H7 (cell line): ENCODE data around the gene FRMD4A. TPM values are rescaled to one million over a fixed set of nuclear protein-coding genes. Genes with fewer than 3 reads are reported as not detected.

ENCODE experiments used
- DNase-seq: peaks from one replicate; pipeline ENCODE4 v3.0.0; 2012
- H3K27me3 ChIP-seq: 2 replicates; pipeline ENCODE4 v1.6.0; 2011; ENCODE audit warnings: mild to moderate bottlenecking, low read length; ENCODE audit not compliant: control insufficient read depth, insufficient read depth
- H3K36me3 ChIP-seq: replicated peaks from 2 replicates; pipeline ENCODE4 v1.5.1; 2011; ENCODE audit warnings: low read length; ENCODE audit not compliant: control insufficient read depth, insufficient read depth
- H3K4me3 ChIP-seq: 2 replicates; pipeline ENCODE4 v1.5.1; 2011; ENCODE audit warnings: low read depth, mild to moderate bottlenecking, control low read depth, low read length, moderate library complexity; ENCODE audit not compliant: insufficient read depth
- total RNA-seq: library from RNA; depleted of rRNA; stranded (reverse); fragments of >200 nt; shearing (Covaris generic); gene quantifications from 2 replicates; pipeline ENCODE4 v1.2.3, GENCODE V29; 2014

FRMD4A gene
- total RNA-seq, 1 experiment from 2014 or later = 10.8 TPM

DNA sequence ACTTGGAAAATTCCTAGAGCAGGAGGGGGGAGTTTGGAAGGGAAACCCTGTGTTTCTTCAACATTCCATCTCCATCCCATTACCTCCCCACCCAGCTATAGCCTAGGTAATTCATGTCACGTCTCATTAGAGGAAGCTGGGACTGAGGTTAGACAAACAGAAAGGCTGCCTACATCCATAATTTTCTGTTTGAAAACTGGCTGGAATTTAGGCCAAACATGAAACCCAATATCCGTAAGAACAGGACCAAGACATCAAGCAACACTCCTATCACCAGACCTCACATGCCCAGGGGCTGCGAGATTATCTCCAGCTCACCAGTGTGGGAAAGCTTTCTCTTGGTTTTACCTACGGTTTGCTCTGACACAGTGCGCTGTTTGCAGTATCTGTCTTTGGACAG, 316.3 kb downstream of the FRMD4A start:
- no peaks in the 10 kb centered on the region for H3K27me3 ChIP-seq
- DNase-seq = no peak
- no peak overlapping the region for H3K4me3 ChIP-seq
- no peaks in the 10 kb centered on the region for H3K36me3 ChIP-seq

DNA sequence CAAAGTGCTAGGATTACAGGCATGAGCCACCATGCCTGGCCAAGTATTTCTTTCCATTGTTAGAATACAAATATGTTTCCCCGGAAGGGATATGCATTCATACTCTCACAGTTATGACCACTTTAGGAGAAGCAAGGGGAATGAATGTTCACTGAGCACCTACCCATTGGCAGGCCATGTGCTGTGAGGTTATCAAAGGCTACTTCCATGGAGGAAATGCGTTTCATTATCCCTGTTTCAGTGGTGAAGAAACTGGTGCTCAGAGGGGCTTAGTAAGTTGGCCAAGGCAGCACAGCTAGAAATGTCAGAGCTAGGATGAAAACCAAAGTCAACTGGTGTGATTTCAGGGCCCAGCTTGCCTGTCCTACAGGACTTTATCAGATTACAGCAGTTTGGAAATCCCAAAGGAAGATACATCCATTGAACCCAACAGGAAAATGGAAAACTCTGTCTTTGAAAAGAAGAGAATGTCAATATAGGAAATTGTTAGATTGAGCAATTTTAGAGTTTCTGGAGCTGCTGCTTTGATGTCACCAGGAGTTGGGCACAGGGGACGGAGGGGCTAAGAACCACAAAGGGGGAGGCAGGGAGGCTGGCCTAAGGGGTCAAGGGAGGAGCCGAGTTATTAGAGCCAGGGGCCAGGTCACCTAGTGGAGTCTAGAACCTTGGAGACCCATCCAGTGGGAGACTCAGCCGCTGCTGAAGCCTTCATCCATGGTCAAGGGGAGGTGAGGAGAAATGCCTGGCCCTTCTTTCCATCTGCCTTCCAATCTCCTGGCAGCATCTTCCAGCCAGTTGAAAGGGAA, 319.8 kb downstream of the FRMD4A start:
- no peak for DNase-seq
- no peak overlapping the region for H3K4me3 ChIP-seq

DNA sequence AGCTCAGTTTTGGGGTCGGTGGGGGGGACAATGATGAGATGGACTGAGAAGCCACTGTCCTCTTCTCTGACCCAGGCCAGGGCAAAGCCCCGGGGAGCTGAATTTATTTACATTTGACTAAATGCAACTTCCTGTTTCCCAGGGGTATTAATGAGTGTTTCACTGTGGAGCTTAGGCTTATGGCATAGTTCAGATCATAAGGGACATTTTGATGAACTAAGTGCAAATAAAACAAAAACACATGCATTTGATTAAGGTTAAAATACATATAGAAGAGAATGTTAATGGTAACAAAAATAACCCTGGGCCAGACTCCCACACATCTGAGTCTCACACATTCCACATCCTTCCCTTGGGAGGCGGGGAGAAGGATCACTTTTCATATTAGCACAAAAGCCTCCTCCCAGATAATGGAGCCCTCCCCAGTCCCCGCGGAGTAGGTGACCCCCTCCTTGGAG, 320.6 kb downstream of the FRMD4A start:
- Histone ChIP-seq H3K27me3 (no peaks in the 10 kb centered on the region), H3K36me3 (no peaks in the 10 kb centered on the region), H3K4me3 (no peak overlapping the region)
- DNase-seq = peak; percentile 50

More for the DNA sequence above, 319.8 kb downstream of the FRMD4A start:
- no peaks in the 10 kb centered on the region for H3K36me3 ChIP-seq
- H3K27me3 ChIP-seq = no peaks in the 10 kb centered on the region

DNA sequence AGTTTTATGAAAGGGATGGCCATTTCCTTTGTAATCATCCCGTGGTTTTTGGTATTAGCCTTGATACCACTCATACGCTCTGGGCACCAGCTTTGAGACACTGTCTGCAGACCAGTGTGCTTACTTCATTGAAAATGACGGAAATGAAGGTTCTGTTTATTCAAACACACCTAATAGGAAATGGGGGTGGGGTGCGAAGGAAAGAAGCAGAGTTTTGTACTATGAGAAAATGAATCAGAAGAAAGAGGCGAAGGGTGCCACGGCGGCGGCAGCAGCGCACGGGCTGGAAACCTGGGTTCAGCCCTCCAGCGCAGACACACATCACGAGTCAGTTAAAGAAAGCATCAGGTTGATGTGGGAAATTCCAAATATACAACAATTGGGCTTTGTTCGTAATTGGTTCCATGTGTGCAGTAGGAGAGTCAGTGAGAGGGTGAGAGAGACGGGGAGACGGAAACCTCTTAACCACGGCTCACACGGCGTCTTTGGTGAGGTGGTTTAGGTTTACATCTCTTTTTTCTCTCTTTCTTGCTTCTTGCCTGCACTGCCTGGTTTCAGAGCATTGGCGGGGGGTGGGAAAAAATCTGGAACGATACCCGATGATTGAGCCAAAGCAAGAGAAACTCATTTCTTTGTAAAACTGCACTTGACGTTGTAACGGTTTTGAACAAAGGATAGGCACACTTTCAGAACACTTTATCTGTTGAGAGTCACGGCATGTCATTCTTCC, 321.2 kb downstream of the FRMD4A start:
- DNase-seq = no peak
- H3K27me3 ChIP-seq = no peaks in the 10 kb centered on the region
- H3K4me3 ChIP-seq = no peak overlapping the region

DNA sequence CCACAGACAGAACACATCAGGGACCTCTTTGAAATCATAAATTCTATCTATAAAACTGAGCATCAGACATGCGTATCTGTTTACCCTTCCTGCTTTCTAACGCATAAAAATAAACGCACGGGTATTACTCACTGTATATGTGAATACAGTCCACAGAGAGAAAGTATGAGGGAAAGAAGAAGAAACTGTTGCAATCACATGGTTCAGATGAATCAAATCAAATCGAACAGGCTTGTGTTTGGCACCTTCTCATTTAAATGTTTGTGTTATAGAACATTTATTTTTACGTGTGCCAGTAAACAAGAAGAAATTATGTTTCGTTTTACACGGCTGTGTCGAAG, 322.0 kb downstream of the FRMD4A start:
- H3K36me3 ChIP-seq = no peaks in the 10 kb centered on the region
- no peak for DNase-seq
- no peak overlapping the region for H3K4me3 ChIP-seq
- no peaks in the 10 kb centered on the region for H3K27me3 ChIP-seq

More for the DNA sequence above, 321.2 kb downstream of the FRMD4A start:
- H3K36me3 ChIP-seq = no peaks in the 10 kb centered on the region

DNA sequence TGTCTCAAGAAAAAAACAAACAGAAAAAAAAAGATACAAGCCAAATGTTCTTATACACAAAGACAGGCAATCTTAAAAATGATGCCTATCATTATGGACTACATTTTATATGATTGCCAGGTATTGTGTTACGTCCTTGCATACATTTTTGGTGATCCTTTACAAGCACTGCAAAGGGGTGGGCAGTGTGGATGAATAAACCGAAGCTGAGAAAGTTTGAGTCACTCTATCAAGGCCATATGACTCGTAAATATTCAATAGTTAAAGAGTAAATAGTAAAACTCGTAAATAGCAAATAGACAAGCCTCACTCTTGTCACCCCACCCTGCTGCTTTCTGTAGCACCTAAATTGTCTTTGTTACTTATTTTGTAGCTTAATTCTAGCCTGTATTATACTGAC, 326.2 kb downstream of the FRMD4A start:
- Histone ChIP-seq H3K4me3 (no peak overlapping the region), H3K36me3 (no peaks in the 10 kb centered on the region), H3K27me3 (no peaks in the 10 kb centered on the region)
- DNase-seq = no peak

DNA sequence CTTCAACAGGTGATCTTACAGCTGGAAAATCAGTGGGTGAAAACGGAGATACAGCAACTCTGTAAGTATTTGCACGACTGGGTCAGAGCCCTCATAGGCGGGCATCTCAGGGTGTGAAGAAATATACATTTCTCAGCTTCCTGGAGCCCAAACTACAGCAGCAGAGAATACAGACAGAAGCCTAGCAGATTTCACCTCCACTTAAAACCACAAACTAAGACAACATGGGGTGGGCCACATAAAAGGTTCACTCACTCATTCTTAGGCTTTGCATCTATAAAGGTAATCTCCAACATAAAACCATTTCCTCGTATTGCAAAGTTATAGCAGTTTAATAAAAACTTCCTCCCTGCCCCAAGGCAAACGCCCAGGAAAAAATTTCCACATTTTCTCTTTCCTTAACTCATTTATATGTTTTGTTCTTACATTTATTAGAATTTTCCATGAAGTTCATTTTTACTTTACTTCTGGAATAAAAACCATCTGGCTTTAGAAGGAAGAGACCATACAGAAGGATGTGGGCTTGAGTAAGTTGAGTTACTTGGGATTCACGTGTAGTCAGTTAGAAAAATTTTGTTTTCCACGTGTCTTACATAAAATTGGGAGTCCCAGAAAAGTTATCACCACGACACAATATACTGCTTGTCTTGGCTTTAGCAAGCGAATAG, 327.1 kb downstream of the FRMD4A start:
- no peak overlapping the region for H3K4me3 ChIP-seq
- no peak for DNase-seq
- H3K27me3 ChIP-seq = no peaks in the 10 kb centered on the region
- H3K36me3 ChIP-seq = no peaks in the 10 kb centered on the region

DNA sequence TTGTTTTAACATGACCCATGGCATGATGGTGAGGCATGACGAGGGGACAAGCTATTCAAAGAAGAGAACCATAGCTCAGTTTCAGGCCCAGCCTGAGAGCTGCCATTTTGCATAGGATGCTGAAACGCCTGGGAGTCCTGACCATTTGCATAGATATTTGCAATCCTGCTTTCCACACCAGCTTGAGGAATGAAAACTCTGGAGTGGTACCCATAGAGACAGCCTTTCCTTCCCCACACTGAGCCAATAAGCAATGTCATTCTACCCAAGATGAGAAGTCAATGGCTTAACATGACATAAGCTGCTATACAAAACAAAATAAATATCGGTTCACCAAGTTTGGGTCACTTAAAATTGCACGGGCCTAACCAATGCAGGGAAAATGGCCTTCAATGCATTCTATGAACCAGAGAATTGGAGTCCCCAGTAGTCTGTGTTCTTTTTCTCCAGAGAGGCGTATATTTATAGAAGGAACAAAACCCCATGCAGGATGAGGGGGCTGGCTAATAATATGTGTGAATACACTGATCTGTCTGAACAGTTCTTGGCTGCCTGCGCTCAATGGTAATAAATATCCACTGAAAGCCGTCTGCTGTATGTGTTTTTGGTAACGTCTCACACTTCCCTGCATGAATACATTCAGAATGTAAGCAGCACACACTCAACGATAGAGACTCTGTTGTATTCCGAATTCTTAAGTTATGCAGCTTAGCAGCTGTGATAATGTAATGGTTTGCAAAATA, 329.3 kb downstream of the FRMD4A start:
- Histone ChIP-seq H3K27me3 (no peaks in the 10 kb centered on the region), H3K36me3 (no peaks in the 10 kb centered on the region), H3K4me3 (no peak overlapping the region)
- no peak for DNase-seq

DNA sequence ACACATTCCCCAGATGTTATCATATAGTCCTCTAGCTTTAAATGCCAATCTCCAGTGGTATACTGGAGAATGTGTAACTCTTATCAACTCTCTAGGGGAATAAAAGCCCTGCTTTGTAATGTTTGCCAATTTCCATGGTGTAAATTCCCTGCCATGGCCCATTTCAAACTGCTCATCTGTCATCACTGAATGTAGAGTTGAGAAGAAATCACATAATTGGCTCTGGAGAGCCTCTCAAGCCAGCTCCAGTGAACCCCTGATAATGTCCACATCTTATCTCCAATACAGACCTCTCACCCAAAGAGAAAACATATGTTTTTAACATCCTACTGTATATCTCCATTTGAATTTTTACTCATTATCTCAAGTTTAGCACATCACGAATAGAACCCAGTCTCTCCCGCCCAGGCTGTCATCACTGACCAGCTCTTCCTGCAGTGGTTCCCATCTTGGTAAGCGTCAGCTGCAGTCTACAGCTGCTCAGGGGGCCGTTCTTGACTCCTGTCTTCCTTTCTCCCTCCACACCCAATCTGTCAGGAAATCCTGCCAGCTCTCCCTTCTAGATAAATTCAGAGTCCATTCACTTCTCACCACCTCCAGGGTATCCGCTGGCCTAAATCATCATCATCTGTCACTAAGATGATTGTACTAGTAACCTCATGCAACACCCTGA, 332.4 kb downstream of the FRMD4A start:
- no peak overlapping the region for H3K4me3 ChIP-seq
- no peaks in the 10 kb centered on the region for H3K27me3 ChIP-seq
- no peaks in the 10 kb centered on the region for H3K36me3 ChIP-seq
- DNase-seq = no peak

DNA sequence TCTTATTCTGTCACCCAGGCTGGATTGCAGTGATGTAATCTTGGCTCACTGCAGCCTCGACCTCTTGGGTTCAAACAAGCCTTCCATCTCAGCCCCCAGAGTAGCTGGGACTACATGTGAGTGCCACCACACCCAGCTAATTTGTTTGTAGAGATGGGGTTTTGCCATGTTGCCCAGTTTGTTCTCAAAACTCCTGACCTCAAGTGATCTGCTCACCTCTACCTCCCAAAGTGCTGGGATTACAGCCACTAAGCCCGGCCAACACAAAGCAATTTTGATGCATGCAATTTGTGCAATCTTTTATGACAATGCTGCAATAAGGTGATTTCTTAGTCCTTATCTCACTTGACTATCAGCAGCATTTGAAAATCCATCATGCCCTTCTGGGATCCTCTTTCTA, 333.1 kb downstream of the FRMD4A start:
- no peak for DNase-seq
- Histone ChIP-seq H3K36me3 (no peaks in the 10 kb centered on the region), H3K4me3 (no peak overlapping the region), H3K27me3 (no peaks in the 10 kb centered on the region)

DNA sequence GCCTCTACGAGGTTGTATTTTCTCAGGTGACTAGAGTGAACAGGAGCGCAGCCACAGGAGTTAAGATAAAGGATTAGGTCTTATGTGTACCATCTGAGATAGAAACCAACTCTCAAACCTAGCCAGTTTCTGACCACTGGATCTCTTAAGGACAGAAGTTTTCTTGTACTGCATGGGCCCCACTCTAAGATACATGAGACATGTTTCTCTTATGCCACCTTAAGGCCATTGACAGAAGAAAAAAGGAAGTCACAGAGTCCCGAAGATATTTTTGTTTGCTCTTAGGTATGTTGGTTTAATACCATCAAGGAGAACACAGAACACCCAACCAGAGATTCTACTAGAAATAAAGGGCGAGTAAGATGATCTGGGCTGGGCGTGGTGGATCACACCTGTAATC, 335.8 kb downstream of the FRMD4A start:
- no peaks in the 10 kb centered on the region for H3K27me3 ChIP-seq
- no peak for DNase-seq
- H3K36me3 ChIP-seq = no peaks in the 10 kb centered on the region
- no peak overlapping the region for H3K4me3 ChIP-seq

DNA sequence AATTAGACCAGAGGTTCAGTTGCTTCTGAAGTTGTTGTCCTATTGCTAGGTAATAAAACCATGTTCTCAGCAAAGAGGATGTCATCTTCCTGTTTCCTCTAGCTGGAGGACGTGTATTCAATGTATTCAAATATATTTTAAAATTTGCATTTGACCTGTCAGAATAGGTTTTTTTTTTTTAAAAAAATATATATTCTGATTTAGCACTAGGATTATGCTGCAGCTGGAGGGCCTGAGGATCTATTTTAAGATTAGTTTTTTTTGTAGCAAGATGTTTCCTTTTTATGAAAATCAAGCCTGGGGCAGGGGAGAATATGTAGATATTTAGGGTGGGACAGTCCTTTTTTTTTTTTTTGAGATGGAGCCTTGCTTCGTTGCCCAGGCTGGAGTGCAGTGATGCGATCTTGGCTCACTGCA, 337.0 kb downstream of the FRMD4A start:
- Histone ChIP-seq H3K4me3 (no peak overlapping the region), H3K36me3 (no peaks in the 10 kb centered on the region), H3K27me3 (no peaks in the 10 kb centered on the region)
- no peak for DNase-seq

DNA sequence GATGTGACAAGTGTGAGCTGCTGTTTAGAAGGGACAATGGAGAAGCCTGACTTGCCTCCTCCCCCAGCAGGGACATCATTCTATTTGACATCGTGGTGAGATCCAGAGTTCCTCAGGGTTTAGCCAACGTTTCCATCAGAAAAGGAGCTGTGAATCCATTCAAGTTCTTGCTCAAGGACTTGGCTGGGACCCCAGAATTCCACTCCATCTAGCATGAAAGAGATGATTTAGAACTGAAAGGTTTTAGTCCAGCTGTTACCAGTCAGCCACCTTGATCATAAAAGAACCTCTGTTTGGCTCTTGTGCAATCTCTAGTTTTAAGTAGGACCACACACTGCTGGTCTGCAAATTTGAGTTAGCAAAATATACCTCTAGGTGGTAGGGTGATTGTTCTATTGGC, 337.6 kb downstream of the FRMD4A start:
- Histone ChIP-seq H3K27me3 (no peaks in the 10 kb centered on the region), H3K4me3 (no peak overlapping the region), H3K36me3 (no peaks in the 10 kb centered on the region)
- DNase-seq = no peak

DNA sequence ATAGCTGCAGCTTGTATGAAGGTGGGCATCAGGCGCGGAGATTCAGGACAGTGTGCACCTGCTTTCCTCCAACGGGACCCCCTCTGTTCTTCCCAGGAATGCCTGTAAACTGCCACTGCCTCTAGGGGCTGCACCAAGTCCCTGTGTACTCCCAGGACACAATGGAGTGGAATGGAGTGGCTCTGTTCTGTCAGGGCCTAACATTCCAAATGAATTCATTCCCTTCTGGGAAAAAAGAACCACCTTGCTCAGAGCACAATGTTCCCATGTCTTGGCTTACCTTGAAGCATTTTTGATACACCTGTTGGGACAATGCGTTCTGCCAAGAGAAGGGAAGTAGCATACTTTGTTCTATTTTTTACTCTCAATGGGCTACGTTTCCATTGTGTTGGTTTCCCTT, 339.4 kb downstream of the FRMD4A start:
- Histone ChIP-seq H3K27me3 (no peaks in the 10 kb centered on the region), H3K36me3 (no peaks in the 10 kb centered on the region), H3K4me3 (no peak overlapping the region)
- no peak for DNase-seq
